GM21786 (cell line): ENCODE data around the gene SKI.
A peak's percentile ranks its signal among the peaks of the same experiment; 100 is the strongest.

Source experiments
- ATAC-seq: cut with Tn5 transposase; IDR thresholded peaks from one replicate; pipeline ENCODE4 v1.9.1; 2021; ENCODE audit not compliant: unreplicated experiment

SKI gene

GRCh38 chr1:2228157-2228594 lies at the start of gene SKI:
Gene SKI (plus strand): TSS chr1:2228319. CDS start chr1:2228767, 448 bp downstream.
- no peak for ATAC-seq

GRCh38 chr1:2178875-2179274 lies 49.2 kb upstream of the SKI start:
- no peak for ATAC-seq

GRCh38 chr1:2179283-2180013 lies 48.7 kb upstream of the SKI start:
- no peak for ATAC-seq

GRCh38 chr1:2180297-2181245 lies 47.5 kb upstream of the SKI start:
- no peak for ATAC-seq

- ATAC-seq, result no peak
Measured at GRCh38 chr1:2181271-2181670, 46.8 kb upstream of the SKI start.

GRCh38 chr1:2181752-2182151 lies 46.4 kb upstream of the SKI start:
- ATAC-seq, result no peak

- ATAC-seq, result no peak
Measured at GRCh38 chr1:2182376-2182775, 45.7 kb upstream of the SKI start.

GRCh38 chr1:2183937-2184334 lies 44.2 kb upstream of the SKI start:
- no peak for ATAC-seq

- ATAC-seq, result no peak
Measured at GRCh38 chr1:2184531-2184930, 43.6 kb upstream of the SKI start.

GRCh38 chr1:2184934-2185333 lies 43.2 kb upstream of the SKI start:
- ATAC-seq, result no peak

- no peak for ATAC-seq
Measured at GRCh38 chr1:2185880-2186855, 42.0 kb upstream of the SKI start.

- no peak for ATAC-seq
Measured at GRCh38 chr1:2186901-2187300, 41.2 kb upstream of the SKI start.

GRCh38 chr1:2187619-2188018 lies 40.5 kb upstream of the SKI start:
- no peak for ATAC-seq

- no peak for ATAC-seq
Measured at GRCh38 chr1:2188336-2188735, 39.8 kb upstream of the SKI start.

- peak; percentile 84 for ATAC-seq
Measured at GRCh38 chr1:2189459-2190425, 38.4 kb upstream of the SKI start.

- ATAC-seq, result no peak
Measured at GRCh38 chr1:2190491-2190976, 37.6 kb upstream of the SKI start.

- no peak for ATAC-seq
Measured at GRCh38 chr1:2192031-2192995, 35.8 kb upstream of the SKI start.

GRCh38 chr1:2193514-2194281 lies 34.4 kb upstream of the SKI start:
- no peak for ATAC-seq
